DMS 273 treated with DMSO at 0.1 percent for 48 hours (cell line): ENCODE measurements around the gene C1orf52.

ENCODE experiments used
- DNase-seq: peaks from one replicate; lab custom pipeline; 2025; lab: John Stamatoyannopoulos, UW

C1orf52 gene

DNA sequence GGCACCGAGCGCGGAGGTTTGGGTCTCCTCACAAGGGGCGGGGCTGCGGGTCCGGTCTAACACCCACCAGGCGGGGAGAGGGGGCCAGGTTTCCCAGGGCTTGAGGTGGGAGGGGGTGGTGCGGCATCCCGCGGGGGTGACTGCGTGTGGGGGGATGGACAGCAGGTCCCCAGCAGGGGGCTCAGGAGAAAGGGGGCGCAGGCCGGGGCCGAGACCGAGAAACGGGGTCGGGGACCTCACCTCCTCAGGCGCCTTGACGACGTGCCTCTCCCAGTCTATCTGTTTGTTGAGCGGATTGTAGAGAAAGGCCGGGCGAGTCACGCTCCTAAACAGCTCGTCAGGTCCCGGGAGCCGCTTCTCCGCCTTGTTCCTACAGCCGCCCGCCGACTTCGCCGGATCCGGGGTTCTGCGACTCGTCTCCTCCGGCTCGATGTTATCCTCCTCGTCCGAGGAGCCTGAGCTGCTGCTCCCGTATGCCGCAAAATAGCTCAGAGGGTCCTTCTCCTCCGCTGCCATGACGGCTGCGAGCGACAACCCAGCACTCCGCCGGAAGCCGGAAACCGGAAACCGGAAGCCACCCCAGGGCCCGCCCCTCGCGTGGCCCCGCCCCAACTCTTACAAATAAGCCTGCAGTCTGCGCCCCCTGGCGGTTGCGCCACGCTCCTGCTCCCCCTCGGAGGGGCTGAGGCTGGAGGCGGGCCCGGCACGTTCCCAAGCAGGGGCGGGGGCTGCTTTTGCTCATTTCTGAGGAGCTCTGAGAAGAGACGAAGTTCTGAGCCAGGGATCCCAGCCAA, at the start of gene C1orf52:
TSS of gene C1orf52 (minus strand) at position 545 of the 794 bp plus-strand sequence. CDS start at position 516, 29 bp downstream.
- DNase-seq, result peak; percentile 77

DNA sequence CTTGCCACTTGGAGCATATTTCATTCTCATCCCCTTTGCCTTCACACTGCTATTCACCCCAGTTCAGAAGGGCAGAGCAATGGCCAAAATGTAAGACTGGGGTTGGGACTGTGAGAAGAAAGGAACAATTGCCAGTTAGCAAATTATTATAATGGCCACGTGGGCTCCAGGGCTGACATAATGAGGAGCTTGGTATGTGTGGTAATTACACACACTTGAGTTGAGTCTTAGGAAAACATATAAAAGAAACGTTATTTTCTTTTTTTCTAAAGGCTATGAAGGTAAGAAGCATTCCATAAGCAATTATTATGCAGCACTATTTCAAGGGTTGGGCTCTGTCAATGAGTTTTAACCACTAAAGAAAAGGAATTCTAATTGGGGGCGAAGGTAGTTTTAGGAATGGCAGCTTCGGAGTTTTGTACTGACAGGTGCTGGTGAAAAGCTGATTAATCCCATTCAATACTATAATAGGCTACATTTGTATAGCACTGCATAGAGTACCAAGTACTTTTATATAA, 49.4 kb upstream of the C1orf52 start:
- DNase-seq, result no peak

DNA sequence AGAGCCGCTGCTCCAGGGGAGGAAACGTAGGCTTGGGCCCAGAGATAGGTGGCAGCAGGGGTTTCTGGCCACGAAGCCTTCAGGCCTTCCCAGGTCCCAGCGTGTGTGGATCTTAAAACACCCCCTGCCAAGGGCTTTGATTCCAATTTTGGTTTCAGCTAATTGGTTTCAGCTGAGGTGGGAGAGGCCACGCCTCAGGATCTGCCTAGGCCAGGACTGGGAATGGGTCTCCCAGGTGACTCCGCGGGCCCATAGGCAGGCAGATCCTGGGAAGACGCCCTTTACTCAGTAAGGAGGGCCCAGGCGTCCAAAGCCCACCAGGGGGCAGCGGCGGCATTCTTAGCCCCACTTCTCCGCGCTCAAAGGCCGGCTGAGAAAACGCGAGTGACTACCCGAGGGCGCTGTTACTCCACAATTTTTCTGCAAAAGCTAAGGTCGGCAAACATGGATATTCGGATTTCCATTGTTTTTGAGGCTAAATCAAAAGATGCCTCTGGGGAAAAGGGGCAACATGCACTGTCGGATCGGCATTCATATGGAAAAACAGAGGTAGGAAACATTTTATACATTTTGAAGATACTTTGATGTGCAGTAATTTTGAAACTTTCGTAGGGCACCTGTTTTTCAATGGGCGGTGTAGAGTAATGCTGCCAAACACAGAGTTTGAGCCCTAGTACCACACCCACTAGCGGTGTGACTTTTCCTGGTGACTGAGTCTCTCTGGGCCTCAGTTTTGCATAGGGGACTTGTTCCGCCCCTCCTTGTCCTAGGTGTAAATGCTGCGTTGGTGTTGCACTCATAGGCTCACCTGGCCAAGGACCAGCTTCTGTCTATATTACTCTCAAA, 48.7 kb upstream of the C1orf52 start:
- DNase-seq, result peak; percentile 41

DNA sequence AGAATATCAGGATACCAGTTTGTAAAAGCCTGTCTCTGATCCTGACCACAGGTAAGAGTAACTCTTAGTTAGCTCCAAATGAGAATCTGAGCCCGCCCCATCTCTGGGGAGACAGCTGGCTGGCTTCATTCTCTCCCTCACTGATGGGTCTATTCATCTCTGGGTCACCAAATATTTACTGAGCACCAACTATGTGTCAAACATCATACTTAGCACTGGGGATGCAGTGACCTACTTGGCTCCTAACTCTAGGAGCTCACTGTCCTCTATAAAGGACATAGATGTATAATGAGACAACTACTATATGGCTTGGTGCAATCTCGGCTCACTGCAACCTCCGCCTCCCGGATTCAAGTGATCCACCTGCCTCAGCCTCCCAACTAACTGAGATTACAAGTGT, 46.8 kb upstream of the C1orf52 start:
- DNase-seq, result no peak

DNA sequence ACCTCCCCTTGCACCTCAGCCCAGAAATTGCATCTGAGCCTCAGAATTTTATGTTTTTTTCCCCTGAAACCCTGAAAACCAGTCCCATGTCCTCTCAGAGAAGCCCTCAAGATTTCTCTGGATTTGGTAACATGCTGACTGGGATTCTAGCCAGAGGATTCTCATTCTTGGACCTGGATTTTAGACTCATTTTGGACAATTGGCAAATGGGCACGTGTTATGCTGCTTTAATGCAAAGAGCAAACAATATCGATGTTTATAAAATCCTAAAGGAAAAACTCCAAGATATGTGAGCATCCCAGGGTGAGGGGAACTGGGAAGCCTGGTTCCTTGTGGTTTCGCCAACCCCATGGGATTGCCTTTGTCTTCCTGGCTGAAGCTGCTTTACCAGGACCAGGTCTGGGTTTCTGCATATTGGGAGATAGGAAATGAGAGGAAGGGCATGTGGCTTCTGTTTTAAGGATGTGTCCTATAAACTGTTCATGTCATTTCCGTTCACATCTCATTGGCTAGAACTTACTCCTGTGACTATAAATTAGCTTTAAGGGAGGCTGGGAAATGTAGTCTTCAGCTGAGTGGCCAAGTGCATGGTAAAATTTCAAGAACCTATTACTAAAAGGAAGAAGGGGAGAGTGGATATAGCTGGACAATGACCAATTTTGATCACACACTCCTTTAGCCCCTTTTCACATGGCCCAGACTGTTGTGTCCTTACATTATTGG, 44.1 kb upstream of the C1orf52 start:
- no peak for DNase-seq

DNA sequence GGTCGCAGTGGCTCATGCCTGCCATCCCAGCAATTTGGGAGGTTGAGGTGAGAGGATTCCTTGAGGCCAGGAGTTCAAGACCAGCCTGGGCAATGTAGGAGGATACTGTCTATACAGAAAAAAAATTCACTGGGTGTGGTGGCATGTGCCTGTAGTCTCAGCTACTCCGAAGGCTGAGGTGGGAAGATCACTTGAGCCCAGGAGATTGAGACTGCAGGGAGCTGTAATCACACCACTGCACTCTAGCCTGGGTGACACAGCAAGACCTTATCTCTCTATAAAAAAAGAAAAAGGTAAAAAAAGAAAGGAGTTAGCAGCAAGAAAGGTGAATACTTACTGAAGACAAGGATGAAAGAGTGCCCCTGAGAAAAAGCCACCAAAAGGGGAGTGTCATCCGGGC, 40.7 kb upstream of the C1orf52 start:
- no peak for DNase-seq

DNA sequence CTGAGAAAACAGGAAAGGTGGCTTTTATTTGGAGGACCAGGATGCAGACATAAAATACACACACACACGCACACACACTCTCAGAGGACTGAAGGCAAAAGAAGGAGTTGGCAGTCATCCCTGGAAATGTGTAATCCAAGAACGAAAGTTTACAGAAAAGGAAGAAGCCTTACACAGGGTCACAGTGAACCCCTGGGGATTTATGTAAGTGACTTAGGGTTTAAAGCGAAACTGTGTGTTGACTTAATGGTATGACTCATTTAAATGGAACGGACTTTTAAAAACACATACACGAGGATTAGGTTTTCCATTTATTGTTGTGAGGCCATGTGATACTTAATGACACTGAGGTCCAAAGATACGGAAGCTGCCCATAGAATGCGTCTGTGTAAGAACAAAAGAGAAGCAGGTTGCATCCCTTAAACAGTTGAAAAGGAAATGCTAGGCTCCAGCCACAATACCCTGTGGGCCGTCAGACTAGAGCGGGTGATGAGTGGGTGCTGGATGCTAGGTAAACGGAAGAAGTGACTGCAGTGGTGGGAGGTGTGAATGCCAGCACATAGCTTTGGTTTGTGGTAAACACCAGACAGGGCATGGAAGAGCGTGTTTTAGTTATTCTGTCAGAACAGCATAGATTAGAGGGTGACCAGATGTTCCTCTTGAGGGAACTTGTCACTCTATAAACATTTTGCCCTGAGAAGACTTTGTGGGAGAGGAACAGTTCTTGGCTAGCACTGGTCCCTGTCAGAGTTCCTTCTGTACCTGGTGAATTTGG, 38.6 kb upstream of the C1orf52 start:
- no peak for DNase-seq

DNA sequence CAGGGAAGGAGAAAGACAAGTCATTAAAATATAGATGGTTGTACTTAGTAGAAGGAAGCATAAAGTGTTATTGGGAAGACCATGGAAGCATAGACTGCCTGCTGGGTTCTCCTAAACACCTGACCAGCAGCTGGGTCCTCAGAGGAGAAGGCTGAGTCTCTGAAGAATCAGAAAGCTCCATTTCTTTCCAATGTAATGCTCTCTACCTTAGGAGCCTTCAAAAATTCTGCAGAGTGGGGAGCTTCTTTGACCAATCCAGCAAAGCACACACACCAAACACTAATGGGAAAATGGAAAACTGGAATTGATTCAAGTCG, 38.0 kb upstream of the C1orf52 start:
- DNase-seq, result no peak

DNA sequence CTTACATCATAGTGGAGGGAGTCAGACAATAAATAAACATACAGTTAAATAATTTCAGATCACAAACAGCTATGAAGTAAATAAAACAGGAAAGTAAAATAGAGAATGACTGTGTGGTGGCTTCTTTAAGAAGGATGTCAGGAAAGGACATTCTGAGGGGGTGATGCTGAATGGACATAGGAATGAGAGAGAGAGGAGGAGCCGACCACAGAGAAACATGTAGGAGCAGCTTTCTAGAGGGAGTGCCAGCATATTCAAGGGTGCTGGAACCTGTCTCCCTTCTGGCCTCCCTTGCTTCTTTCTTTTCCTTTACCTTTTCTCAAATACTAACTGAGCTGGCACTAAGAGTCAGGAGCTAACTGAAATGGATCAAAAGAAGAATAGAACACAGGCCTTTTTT, 37.5 kb upstream of the C1orf52 start:
- DNase-seq, result no peak

DNA sequence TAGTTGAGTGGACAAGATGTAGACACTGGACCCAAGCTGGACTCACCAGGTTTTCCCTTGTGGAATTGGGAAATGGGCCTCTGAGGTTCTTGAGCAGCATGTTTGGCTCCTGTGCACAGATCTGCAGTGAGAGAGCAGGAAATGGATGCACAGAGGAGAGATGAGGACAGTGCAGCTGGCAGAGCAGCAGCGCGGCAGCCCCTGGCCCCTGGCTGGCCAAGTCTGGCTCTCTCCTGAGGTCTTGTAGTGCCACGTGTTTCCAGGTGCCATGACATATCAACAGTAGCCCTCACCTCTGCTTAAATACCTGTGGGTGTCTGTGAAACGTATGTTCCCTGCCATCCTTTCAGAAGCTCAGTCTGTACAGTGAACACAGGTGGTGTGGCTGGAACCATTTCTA, 36.2 kb upstream of the C1orf52 start:
- DNase-seq, result no peak

DNA sequence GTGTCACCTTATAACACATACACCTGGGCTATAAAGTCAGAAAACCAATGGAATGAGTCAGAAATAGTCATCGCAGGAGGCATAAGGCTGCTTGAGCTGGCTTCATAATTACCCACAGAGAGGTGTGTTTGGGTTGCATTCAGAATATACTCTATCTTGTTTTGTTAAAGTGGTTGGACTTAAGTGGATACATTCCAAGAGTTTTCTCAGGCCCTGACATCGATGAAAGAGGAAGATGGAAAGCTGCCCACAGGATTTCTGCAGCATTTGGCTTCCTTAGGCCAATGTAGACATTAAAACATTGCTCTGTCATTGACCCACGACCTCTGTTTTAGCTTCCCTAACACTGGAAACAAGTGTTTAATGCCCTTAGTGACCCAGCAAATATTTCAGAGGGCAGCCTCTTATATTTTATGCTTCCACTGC, 35.6 kb upstream of the C1orf52 start:
- DNase-seq, result no peak

DNA sequence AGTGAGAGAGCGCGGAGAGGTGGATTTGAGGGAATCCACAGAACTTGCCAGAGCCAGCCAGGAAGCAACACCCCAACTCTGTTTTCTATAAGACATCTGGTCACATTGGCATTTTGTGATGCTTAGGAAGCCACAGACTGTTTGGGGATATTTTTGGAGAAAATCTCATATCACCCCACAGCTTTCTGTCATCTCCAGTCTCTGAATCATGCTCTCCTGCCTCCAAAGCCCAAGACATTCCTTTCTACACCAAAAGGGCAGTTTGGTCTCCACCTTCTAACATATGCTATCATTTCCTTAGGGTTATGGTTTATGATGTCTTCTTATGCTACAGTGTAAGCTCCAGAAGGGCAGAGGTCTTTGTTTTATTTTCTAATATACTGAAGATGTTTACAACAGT, 31.4 kb upstream of the C1orf52 start:
- DNase-seq, result no peak

DNA sequence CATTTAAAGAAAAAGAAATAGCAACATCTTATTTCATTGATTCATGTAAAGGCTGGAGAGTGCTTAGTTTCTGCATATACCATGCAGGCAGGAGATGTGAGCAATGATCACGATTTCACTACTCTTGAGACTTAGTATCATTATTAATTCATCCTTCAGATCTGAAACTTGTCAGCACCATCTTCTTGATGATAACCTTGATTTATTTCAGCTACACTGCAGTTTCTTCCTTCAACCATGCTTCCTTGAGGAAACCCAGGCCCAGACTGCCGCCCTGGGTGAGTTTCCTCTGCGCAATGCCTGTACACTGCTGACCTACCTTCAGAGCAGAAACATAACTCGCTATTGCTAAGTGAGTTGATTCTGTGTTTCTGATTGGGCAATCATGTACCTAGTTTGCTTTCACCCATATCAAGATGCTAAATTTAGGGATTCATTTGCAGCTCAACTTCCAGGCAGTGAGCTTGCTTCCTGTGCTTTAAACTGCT, 30.4 kb upstream of the C1orf52 start:
- no peak for DNase-seq

DNA sequence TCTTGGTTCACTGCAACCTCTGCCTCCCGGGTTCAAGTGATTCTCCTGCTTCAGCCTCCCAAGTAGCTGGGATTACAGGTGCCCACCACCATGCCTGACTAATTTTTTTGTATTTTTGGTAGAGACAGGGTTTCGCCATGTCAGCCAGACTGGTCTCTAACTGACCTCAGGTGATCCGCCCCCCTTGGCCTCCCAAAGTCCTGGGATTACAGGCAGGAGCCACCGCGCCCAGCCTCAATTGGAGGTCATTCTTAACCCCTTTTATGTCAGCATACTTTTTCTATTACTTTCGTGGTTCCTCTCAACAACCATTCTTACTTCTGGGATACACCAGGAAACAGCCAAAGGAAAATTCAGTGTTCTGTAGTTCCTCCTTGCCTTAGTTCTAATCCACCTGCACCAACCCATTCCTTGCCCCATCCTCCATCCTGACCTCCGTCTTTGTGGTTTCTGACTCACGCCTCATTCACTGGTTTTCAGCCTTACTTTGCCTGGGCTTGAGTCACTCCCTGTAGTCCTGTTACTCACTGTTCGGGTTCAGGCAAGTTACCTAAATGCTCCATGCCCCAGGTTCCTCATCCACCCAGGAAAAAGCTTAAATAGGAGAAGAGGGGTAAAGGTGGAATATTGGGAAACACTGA, 29.9 kb upstream of the C1orf52 start:
- no peak for DNase-seq

DNA sequence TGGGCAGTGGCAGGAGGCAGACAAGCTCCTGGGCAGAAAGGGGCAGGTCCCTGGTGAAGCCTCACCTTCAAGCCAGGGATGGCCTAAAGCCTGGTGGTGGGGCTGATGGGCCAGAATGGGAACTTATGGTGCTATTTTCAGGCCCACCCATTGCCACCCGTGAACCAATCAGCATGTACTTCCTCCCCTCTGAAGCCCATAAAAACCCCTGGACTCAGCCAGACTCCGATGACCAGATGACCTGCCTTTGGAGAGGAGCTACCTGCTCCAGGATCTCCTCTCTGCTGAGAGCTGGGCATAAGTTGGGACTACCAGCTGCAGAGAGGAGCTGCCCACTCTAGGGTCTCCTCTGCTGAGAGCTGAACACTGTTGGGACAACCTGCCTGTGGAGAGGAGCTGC, 24.7 kb upstream of the C1orf52 start:
- no peak for DNase-seq

DNA sequence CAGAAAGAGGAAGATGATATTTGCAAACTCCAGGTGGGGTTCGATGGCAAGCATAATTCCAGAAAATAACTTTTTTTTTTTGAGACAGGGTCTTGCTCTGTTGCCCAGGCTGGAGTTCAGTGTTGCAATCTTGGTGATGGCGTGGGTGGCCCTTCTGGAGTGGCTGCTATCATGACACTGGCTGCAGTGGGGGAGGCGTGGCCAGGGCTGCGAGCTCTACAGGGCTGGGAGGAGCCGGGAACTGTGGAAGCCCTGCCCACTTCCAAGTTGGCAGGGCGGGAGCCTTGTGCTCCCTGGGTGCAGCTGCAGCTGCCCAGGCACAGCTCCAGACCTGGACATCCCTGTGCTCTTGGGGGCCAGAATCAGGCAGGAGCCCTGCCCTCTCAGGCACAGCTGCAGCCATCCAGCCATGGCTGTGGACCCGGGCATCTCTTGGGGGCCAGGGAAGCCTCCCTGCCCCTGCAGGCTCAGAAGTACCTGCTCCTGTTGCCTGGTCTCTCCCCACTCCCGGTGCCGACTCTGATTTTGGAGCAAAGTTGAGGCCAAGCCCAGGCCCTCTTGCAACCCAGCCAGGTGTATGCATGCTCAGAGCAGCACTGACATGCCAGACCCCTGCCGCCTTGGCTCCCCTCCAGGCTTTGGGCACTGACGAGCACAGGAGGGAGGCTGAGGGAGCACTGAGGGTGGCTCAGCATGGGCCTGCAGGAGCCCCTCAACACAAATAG, 24.2 kb upstream of the C1orf52 start:
- no peak for DNase-seq

DNA sequence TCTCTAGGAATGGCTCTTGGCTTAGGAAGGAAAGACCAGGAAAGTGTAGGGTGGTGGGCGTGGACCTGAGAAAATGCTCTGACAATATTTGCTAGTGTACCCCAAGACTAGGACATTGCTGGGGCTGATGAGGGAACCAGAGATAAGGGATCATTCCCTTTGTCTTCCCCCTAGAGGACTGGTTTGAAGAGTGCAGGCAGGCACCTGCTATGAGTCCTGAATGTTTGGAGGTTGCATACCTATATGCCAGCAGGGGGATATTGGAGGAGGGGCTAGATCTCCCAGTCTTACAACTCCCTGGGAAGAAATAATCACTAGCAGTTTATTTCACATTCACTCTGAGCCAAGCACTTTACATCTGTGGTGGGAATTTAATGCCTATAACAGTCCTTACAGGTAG, 23.0 kb upstream of the C1orf52 start:
- no peak for DNase-seq

DNA sequence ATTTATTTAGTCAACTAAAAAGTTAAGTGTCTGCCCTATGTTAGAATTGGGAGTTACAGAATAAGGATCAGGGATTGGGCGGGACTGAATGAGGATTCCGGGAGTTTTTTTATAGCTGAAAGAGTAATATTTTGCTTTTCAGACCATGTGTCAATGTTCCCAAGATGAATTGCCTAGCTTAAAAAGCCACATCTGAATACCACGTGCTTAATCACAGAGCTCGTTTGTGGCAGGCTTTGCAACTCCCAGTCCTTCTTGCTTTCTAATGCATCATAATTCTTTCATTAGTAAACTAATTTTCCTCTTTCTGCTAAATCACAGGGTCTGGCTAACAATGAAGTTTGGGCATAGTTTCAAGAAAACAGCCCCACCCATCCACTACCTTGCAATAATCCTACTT, 21.2 kb upstream of the C1orf52 start:
- no peak for DNase-seq

DNA sequence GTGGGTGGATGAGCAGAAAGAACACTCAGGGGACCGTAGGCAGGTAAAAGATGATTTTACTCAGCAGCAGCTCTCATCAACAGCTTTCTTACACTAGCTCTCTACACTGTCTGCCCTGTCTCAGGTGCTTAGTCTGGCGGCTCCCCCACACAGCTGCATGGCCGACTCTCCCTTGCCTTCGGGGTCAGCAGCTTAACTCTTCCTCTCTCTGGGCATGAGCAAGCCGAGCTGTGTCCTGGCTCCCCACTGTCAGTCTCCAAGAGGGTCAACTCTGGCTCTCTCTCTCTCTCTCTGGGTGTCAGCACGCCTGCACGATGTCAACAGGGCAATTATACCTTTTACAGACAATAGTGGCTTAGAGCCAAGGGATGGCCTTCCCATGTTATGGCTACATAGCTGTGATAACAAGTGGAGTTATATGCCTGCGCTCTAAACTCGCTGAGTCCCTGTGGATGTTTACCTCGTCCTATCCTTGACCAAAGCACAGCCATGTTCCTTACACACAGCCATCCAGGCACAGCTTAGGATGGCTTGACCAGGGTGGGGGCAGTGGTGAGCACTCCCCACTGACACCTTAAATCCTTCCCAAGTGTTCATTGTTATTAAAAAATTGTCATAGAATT, 20.1 kb upstream of the C1orf52 start:
- no peak for DNase-seq

DNA sequence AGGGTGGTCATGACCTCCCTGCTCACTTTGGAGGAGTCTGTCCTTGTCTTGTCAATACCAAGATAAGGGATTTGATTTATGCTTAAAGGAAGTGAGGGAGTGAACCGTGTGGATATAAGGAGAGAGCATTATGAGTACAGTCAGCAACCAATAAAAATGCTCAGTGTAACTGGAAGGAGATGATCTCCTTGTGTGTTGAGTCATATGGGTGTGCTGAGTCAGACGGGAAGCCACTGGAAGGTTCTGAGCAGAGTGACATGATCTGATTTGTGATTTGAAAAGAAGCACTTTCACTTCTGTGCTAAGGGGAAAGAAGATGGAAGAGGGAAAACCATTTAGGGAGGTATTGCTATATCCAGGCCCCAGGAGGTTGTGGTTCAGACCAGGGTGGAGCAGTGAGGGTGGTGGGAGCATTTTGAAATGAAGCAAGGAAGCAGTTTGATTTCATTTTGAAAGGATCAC, 19.4 kb upstream of the C1orf52 start:
- DNase-seq, result no peak
